GM04504 (cell line): Measurements from ENCODE around the gene CD52.
"Not testable (repeated sequence)": the region's sequence is repeated elsewhere in the genome, so short reads cannot be mapped to it uniquely, and the experiment has no call there.

Experiments used
- DNase-seq: peaks from one replicate; pipeline ENCODE4 v3.0.0-alpha.2; 2012; ENCODE audit warnings: low read depth

Gene CD52

GRCh38 chr1:26302733-26303405 is 14.9 kb upstream of the CD52 start:
- DNase-seq, result peak; percentile 48

- DNase-seq, result no peak
These were observed 12.0 kb upstream of the CD52 start for GRCh38 chr1:26305667-26306289.

- DNase-seq, result peak; percentile 83
These were observed 11.2 kb upstream of the CD52 start, which contains the start of gene UBXN11 for GRCh38 chr1:26306290-26307229. Gene UBXN11 (minus strand): TSS chr1:26306636. CDS start chr1:26302883, 3,753 bp downstream.

GRCh38 chr1:26307363-26307781 is 10.4 kb upstream of the CD52 start:
- DNase-seq, result no peak

GRCh38 chr1:26307966-26308899 is 9.5 kb upstream of the CD52 start:
- not testable (repeated sequence) for DNase-seq

- DNase-seq, result no peak
These were observed 3.3 kb upstream of the CD52 start for GRCh38 chr1:26314501-26314900.

GRCh38 chr1:26315874-26316850 is 1.6 kb upstream of the CD52 start:
- no peak for DNase-seq

GRCh38 chr1:26317146-26317545 is 612 bp upstream of the CD52 start:
- no peak for DNase-seq

- no peak for DNase-seq
These were observed 743 bp downstream of the CD52 start for GRCh38 chr1:26318338-26319064.

GRCh38 chr1:26320896-26321295 is 3.1 kb downstream of the CD52 start:
- no peak for DNase-seq

GRCh38 chr1:26321315-26322041 is 3.7 kb downstream of the CD52 start:
- DNase-seq, result peak; percentile 63

GRCh38 chr1:26322042-26322331 is 4.2 kb downstream of the CD52 start:
- no peak for DNase-seq

GRCh38 chr1:26323382-26323781 is 5.6 kb downstream of the CD52 start:
- no peak for DNase-seq

- DNase-seq, result no peak
These were observed 6.8 kb downstream of the CD52 start for GRCh38 chr1:26324550-26324949.

- DNase-seq, result no peak
These were observed 10.2 kb downstream of the CD52 start for GRCh38 chr1:26327956-26328362.

GRCh38 chr1:26328597-26328996 is 10.8 kb downstream of the CD52 start:
- no peak for DNase-seq

GRCh38 chr1:26329380-26329779 is 11.6 kb downstream of the CD52 start:
- not testable (repeated sequence) for DNase-seq

- DNase-seq, result no peak
These were observed 12.5 kb downstream of the CD52 start for GRCh38 chr1:26330276-26330675.

GRCh38 chr1:26333312-26333711 is 15.6 kb downstream of the CD52 start:
- not testable (repeated sequence) for DNase-seq
